Spinal cord (tissue), 10 donors: ENCODE measurements around the gene HRH3. TPM values are rescaled to one million over a fixed set of nuclear protein-coding genes. Genes with fewer than 3 reads are reported as not detected.

ENCODE experiments used
- DNase-seq, 6 donors: peaks; one replicate each; pipeline versions ENCODE4 v3.0.0 to v3.0.0-alpha.2; 2013 to 2015; ENCODE audit warnings: low spot score in 6 of 6, low read depth in 4 of 6
- H3K27ac ChIP-seq: one replicate; pipeline ENCODE4 v1.5.1; 2013; ENCODE audit warnings: low read depth, low read length, control low read depth
- H3K27me3 ChIP-seq: one replicate; pipeline ENCODE4 v1.6.1; 2013; ENCODE audit warnings: low read length; ENCODE audit not compliant: control insufficient read depth, insufficient read depth
- H3K36me3 ChIP-seq: one replicate; pipeline ENCODE4 v1.6.1; 2013; ENCODE audit warnings: low read length; ENCODE audit not compliant: control insufficient read depth, insufficient read depth
- H3K4me1 ChIP-seq: one replicate; pipeline ENCODE4 v1.6.1; 2013; ENCODE audit warnings: low read length; ENCODE audit not compliant: control insufficient read depth, insufficient read depth
- H3K4me3 ChIP-seq: one replicate; pipeline ENCODE4 v1.5.1; 2013; ENCODE audit warnings: low read depth, low read length, control low read depth
- H3K9me3 ChIP-seq: one replicate; pipeline ENCODE4 v1.6.1; 2013; ENCODE audit warnings: low read length; ENCODE audit not compliant: control insufficient read depth, insufficient read depth
- WGBS: methylation state at CpG from one replicate; pipeline ENCODE4 v1.1.5; 2013; ENCODE audit warnings: missing lambda C conversion rate; ENCODE audit not compliant: insufficient coverage; 5-methylcytosine and 5-hydroxymethylcytosine counted together
- polyA plus RNA-seq, 2 donors: library from polyadenylated mRNA; unstranded; fragments of 120-200 nt; gene quantifications; one replicate each; pipeline ENCODE4 v1.2.1, GENCODE V29; 2013; ENCODE audit not compliant: insufficient read length in 2 of 2
- total RNA-seq, 2 donors: library from RNA; depleted of rRNA in 1 of 2; stranded (reverse); fragments of 120-200 nt in 1 of 2; fragments of >200 nt in 1 of 2; gene quantifications; one replicate each; pipeline versions ENCODE4 v1.2.3 to v1.2.4, GENCODE V29; 2013 to 2014
- donor health status: healthy.

HRH3 gene
- total and polyA plus RNA-seq, 4 donors: 0.66 to 10.6 (median 5.9) TPM

DNA sequence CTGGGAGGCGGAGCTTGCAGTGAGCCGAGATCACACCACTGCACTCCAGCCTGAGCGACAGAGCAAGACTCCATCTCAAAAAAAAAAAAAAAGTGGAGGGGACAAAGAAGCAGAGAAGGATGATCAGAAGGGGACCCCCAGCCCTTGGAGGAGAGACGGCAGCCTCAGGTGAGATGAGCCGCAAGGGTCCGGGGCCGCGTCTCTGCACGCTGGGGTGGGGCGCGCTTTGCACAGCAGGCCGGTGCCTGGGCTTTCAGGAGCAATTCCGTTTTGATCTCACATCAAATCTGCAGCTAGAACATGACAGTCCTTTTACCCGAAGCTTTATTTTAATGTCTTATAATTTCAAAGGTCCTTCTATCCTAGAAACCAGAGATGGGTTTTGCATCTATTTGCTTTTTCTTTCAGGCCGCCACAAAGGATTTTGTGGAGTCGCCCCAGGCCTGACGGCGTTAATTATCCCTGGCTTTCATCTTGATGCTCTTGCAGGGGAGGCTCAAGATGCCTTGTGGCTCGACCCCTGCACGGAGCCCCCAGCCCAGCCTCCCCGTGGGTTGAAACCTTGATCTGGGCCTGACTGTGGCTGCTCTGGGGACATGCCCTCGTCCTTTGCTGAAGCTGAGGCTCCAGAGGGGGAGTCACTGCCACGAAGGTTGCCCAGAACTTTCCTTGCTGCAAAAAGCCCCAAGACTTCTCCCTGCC is 17.3 kb downstream of the HRH3 start:
- 77% methylated on average over 19 of the region's 23 CpGs for WGBS
- Histone ChIP-seq H3K36me3 (peaks cover 85% of the 10 kb centered on the region), H3K27ac (no peak overlapping the region), H3K4me3 (no peak overlapping the region), H3K4me1 (peaks cover 5% of the 10 kb centered on the region), H3K9me3 (no peaks in the 10 kb centered on the region), H3K27me3 (no peaks in the 10 kb centered on the region)
- DNase-seq: no peak

- Histone ChIP-seq H3K4me1 (no peaks in the 10 kb centered on the region), H3K9me3 (no peaks in the 10 kb centered on the region), H3K36me3 (peaks cover 80% of the 10 kb centered on the region), H3K27me3 (no peaks in the 10 kb centered on the region), H3K27ac (no peak overlapping the region), H3K4me3 (no peak overlapping the region)
- DNase-seq: no peak
- WGBS: 67% methylated on average over 5 of the region's 5 CpGs
These were observed 18.0 kb downstream of the HRH3 start for GRCh38 chr20:62202083-62202395.

DNA sequence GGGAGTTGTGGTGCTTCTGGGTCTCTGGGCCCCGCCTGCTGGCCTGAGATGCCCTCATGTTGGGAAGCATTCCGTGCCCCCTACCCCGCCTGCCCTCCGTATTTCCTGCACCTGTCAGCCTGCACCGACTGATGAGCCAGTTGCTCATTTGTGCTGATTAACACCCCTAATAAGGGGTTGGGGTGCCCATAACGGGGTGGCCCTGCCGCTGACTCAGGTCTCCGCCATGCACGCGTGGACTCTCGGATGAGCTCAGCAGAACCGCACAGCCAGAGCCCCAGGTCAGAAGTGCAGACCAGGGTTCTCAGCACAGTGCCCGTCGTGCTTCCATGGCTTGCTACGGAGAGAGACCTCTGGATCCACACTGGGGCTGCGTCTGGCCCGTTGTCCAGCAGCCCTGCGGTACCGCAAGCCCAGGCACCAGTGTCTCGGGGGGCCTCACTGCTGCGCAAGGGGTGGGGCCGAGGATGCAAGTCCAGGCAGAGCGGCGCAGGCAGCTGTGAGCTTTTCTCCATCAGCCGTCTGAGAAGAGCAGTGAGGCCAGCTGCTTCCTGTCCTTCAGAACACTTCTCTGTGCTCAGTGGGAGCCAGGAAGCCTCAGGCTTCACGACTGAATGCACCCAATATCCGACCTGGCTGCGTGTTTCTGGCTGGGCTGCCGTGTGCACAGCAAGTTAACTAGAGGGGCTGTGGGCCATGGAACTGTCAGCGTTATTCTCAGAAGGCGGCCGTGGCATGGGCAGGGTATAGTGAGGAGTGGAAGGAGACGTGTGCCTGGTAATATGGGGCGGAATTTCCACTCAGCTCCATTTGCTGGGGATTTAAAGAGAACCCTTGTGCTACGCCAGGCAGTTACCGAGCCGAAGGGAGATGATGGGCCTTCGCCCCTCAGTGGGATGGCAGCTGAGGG is 18.6 kb downstream of the HRH3 start:
- no peak for DNase-seq

GRCh38 chr20:62200491-62201172 is 19.4 kb downstream of the HRH3 start:
- Histone ChIP-seq H3K4me1 (no peaks in the 10 kb centered on the region), H3K9me3 (no peaks in the 10 kb centered on the region), H3K27me3 (no peaks in the 10 kb centered on the region), H3K4me3 (no peak overlapping the region), H3K27ac (no peak overlapping the region), H3K36me3 (peaks cover 79% of the 10 kb centered on the region)
- DNase-seq: no peak
- 95% methylated on average over 38 of the region's 38 CpGs for WGBS

More for the DNA sequence above, 18.6 kb downstream of the HRH3 start:
- H3K27me3 ChIP-seq: no peaks in the 10 kb centered on the region
- no peak overlapping the region for H3K27ac ChIP-seq
- H3K9me3 ChIP-seq: no peaks in the 10 kb centered on the region
- 92% methylated on average over 38 of the region's 38 CpGs for WGBS
- H3K36me3 ChIP-seq: peaks cover 81% of the 10 kb centered on the region
- no peaks in the 10 kb centered on the region for H3K4me1 ChIP-seq
- no peak overlapping the region for H3K4me3 ChIP-seq

- Histone ChIP-seq H3K4me3 (no peak overlapping the region), H3K27ac (no peak overlapping the region), H3K9me3 (no peaks in the 10 kb centered on the region), H3K4me1 (no peaks in the 10 kb centered on the region), H3K36me3 (peaks cover 72% of the 10 kb centered on the region), H3K27me3 (no peaks in the 10 kb centered on the region)
- WGBS: 99% methylated on average over 14 of the region's 18 CpGs
- no peak for DNase-seq
These were observed 21.1 kb downstream of the HRH3 start for GRCh38 chr20:62198931-62199330.

GRCh38 chr20:62198496-62198895 is 21.6 kb downstream of the HRH3 start:
- H3K27ac ChIP-seq: no peak overlapping the region
- 95% methylated on average over 15 of the region's 17 CpGs for WGBS
- no peak for DNase-seq

GRCh38 chr20:62197801-62198200 is 22.3 kb downstream of the HRH3 start:
- peaks cover 70% of the 10 kb centered on the region for H3K36me3 ChIP-seq
- H3K4me3 ChIP-seq: no peak overlapping the region
- H3K27me3 ChIP-seq: no peaks in the 10 kb centered on the region
- no peaks in the 10 kb centered on the region for H3K9me3 ChIP-seq
- no peak overlapping the region for H3K27ac ChIP-seq
- DNase-seq: no peak
- 98% methylated on average over 16 of the region's 18 CpGs for WGBS
- no peaks in the 10 kb centered on the region for H3K4me1 ChIP-seq

More at GRCh38 chr20:62198496-62198895, 21.6 kb downstream of the HRH3 start:
- peaks cover 72% of the 10 kb centered on the region for H3K36me3 ChIP-seq
- H3K9me3 ChIP-seq: no peaks in the 10 kb centered on the region
- no peaks in the 10 kb centered on the region for H3K4me1 ChIP-seq
- H3K27me3 ChIP-seq: no peaks in the 10 kb centered on the region
- no peak overlapping the region for H3K4me3 ChIP-seq

DNA sequence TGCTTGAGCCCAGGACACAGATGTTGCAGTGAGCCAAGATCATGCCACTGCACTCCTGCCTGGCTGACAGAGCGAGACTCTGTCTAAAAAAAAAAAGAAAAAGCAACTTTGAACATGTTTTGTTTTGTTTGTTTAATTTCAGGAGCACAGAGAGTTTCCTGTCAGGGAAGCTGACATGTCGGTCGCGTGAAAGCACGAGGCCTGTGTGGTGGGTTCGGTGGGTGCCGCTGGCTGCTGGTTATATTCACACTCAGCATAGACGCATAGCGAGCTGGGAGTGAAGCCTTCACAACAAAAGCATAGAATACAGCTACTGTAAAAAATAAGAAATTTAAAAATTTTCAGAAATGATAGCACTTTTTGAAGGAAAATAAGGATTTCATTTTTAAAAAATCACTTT is 22.8 kb downstream of the HRH3 start:
- Histone ChIP-seq H3K36me3 (peaks cover 72% of the 10 kb centered on the region), H3K27ac (no peak overlapping the region), H3K9me3 (no peaks in the 10 kb centered on the region), H3K4me1 (peaks cover 3% of the 10 kb centered on the region), H3K4me3 (no peak overlapping the region), H3K27me3 (no peaks in the 10 kb centered on the region)
- DNase-seq: no peak
- WGBS: 90% methylated on average over 4 of the region's 9 CpGs

- no peak for DNase-seq
- WGBS: no CpG with 5 or more reads among the region's 10 CpGs
These were observed 23.8 kb downstream of the HRH3 start for GRCh38 chr20:62196286-62196685.

More at GRCh38 chr20:62196286-62196685, 23.8 kb downstream of the HRH3 start:
- no peaks in the 10 kb centered on the region for H3K27me3 ChIP-seq
- H3K9me3 ChIP-seq: no peaks in the 10 kb centered on the region
- H3K27ac ChIP-seq: no peak overlapping the region
- peaks cover 6% of the 10 kb centered on the region for H3K4me1 ChIP-seq
- H3K4me3 ChIP-seq: no peak overlapping the region
- H3K36me3 ChIP-seq: peaks cover 70% of the 10 kb centered on the region
